CD14-positive monocyte (primary cell): ENCODE data around the gene SNX15. TPM values are rescaled to one million over a fixed set of nuclear protein-coding genes. Genes with fewer than 3 reads are reported as not detected.

Experiments
- DNase-seq, 3 donors: peaks; one replicate each; pipeline ENCODE4 v3.0.0-alpha.2; 2011 to 2022
- H2AFZ ChIP-seq: 2 replicates; pipeline ENCODE4 v1.6.0; 2012; ENCODE audit warnings: mild to moderate bottlenecking, low read depth, low read length, inconsistent platforms; ENCODE audit not compliant: insufficient read depth, poor library complexity, severe bottlenecking
- H3K27ac ChIP-seq, 2 donors: 1 replicate in 1 of 2; 2 replicates in 1 of 2; pipeline ENCODE4 v1.5.1; 2012 to 2013; ENCODE audit warnings: low read length in 2 of 2, control low read depth in 1 of 2, inconsistent platforms in 1 of 2, low read depth in 1 of 2, mild to moderate bottlenecking in 1 of 2
- H3K27me3 ChIP-seq, 2 donors: one replicate each; pipeline versions ENCODE4 v1.6.0 to v1.6.1; 2011 to 2013; ENCODE audit warnings: low read length in 2 of 2; ENCODE audit not compliant: control insufficient read depth in 2 of 2, insufficient read depth in 2 of 2
- H3K36me3 ChIP-seq, 2 donors: replicated peaks in 1 of 2; 1 replicate in 1 of 2; 2 replicates in 1 of 2; pipeline versions ENCODE4 v1.5.1 to v1.6.1; 2012 to 2013; ENCODE audit warnings: low read length in 2 of 2, control low read depth in 1 of 2, inconsistent platforms in 1 of 2, mild to moderate bottlenecking in 1 of 2; ENCODE audit not compliant: insufficient read depth in 2 of 2, control insufficient read depth in 1 of 2
- H3K4me1 ChIP-seq, 2 donors: 1 replicate in 1 of 2; 2 replicates in 1 of 2; pipeline versions ENCODE4 v1.5.1 to v1.6.1; 2012 to 2013; ENCODE audit warnings: low read length in 2 of 2, control low read depth in 1 of 2, inconsistent platforms in 1 of 2, mild to moderate bottlenecking in 1 of 2, moderate library complexity in 1 of 2; ENCODE audit not compliant: insufficient read depth in 2 of 2, control insufficient read depth in 1 of 2
- H3K4me2 ChIP-seq: replicated peaks from 2 replicates; pipeline ENCODE3; 2012; ENCODE audit warnings: low read length, moderate library complexity, mild to moderate bottlenecking; ENCODE audit not compliant: poor library complexity, severe bottlenecking; ENCODE audit errors: extremely low read depth
- H3K4me3 ChIP-seq, 3 experiments: fragments of 200-600 bp in 1 of 3; sonication (generic) in 1 of 3; replicated peaks in 1 of 3; 1 replicate in 2 of 3; 2 replicates in 1 of 3; pipeline ENCODE4 v1.5.1; 2011 to 2013; ENCODE audit warnings: low read length in 3 of 3, mild to moderate bottlenecking in 3 of 3, control low read depth in 2 of 3, low read depth in 2 of 3, inconsistent platforms in 1 of 3, moderate library complexity in 1 of 3
- H3K79me2 ChIP-seq: 2 replicates; pipeline ENCODE4 v1.6.0; 2012; ENCODE audit warnings: mild to moderate bottlenecking, control low read depth, inconsistent platforms, low read length, moderate library complexity; ENCODE audit not compliant: insufficient read depth
- H3K9ac ChIP-seq: 2 replicates; pipeline ENCODE4 v1.6.0; 2017; ENCODE audit warnings: low read length, mild to moderate bottlenecking; ENCODE audit not compliant: insufficient read depth, poor library complexity, severe bottlenecking
- H3K9me3 ChIP-seq, 2 donors: replicated peaks in 1 of 2; 1 replicate in 1 of 2; 2 replicates in 1 of 2; pipeline versions ENCODE4 v1.5.1 to v1.6.1; 2012 to 2013; ENCODE audit warnings: low read length in 2 of 2, control low read depth in 1 of 2; ENCODE audit not compliant: control insufficient read depth in 1 of 2, insufficient read depth in 1 of 2
- H4K20me1 ChIP-seq: 2 replicates; pipeline ENCODE4 v1.6.0; 2012; ENCODE audit warnings: mild to moderate bottlenecking, low read length, control low read depth, moderate library complexity; ENCODE audit not compliant: insufficient read depth
- H3K27ac Mint-ChIP-seq, 7 donors: one replicate each; pipeline ENCODE4 v1.8.0; 2020; ENCODE audit warnings: mild to moderate bottlenecking in 7 of 7, mixed read lengths in 7 of 7, moderate library complexity in 6 of 7, inconsistent platforms in 2 of 7
- H3K27me3 Mint-ChIP-seq, 3 donors: one replicate each; pipeline ENCODE4 v1.8.0; 2021 to 2022; ENCODE audit warnings: low read depth in 3 of 3, mild to moderate bottlenecking in 3 of 3, mixed read lengths in 3 of 3, moderate library complexity in 3 of 3, inconsistent platforms in 1 of 3
- H3K36me3 Mint-ChIP-seq, 2 donors: one replicate each; pipeline ENCODE4 v1.8.0; 2020; ENCODE audit warnings: mixed read lengths in 2 of 2, inconsistent platforms in 1 of 2, mild to moderate bottlenecking in 1 of 2
- H3K4me1 Mint-ChIP-seq: one replicate; pipeline ENCODE4 v1.8.0; 2020; ENCODE audit warnings: mild to moderate bottlenecking, mixed read lengths
- H3K4me3 Mint-ChIP-seq, 2 donors: one replicate each; pipeline ENCODE4 v1.8.0; 2020; ENCODE audit warnings: mild to moderate bottlenecking in 2 of 2, mixed read lengths in 2 of 2, moderate library complexity in 1 of 2
- H3K9me3 Mint-ChIP-seq, 7 donors: one replicate each; pipeline ENCODE4 v1.8.0; 2020 to 2022; ENCODE audit warnings: mixed read lengths in 7 of 7, mild to moderate bottlenecking in 6 of 7, moderate library complexity in 6 of 7, inconsistent platforms in 2 of 7
- WGBS: methylation state at CpG from one replicate; pipeline ENCODE4 v1.1.5; 2013; ENCODE audit warnings: missing lambda C conversion rate; ENCODE audit not compliant: insufficient coverage; 5-methylcytosine and 5-hydroxymethylcytosine counted together
- intact Hi-C, 2 donors: fragments of 100-400 bp; cut with micrococcal nuclease; formaldehyde crosslinking; loops; one replicate each; pipeline versions ENCODE4 v1.15.0 to v1.15.1; 2023
- polyA plus RNA-seq, 3 donors: library from polyadenylated mRNA; depleted of rRNA in 1 of 3; unstranded in 2 of 3; stranded (reverse) in 1 of 3; fragments of 300-500 nt in 2 of 3; fragments of >200 nt in 1 of 3; fragmentation: Illumina TruSeq in 2 of 3; gene quantifications; 1 replicate in 2 of 3; 2 replicates in 1 of 3; pipeline ENCODE4 v1.2.3, GENCODE V29; 2012 to 2021
- TF ChIP-seq, protein P1 (sequence below): fragments of 200-600 bp; IDR thresholded peaks from one replicate; pipeline ENCODE4 v1.8.0; 2022; ENCODE audit warnings: antibody characterized with exemption, mild to moderate bottlenecking

Gene SNX15
- polyA plus RNA-seq, 3 donors = 16.2 to 26.7 (median 17.8) TPM

DNA sequence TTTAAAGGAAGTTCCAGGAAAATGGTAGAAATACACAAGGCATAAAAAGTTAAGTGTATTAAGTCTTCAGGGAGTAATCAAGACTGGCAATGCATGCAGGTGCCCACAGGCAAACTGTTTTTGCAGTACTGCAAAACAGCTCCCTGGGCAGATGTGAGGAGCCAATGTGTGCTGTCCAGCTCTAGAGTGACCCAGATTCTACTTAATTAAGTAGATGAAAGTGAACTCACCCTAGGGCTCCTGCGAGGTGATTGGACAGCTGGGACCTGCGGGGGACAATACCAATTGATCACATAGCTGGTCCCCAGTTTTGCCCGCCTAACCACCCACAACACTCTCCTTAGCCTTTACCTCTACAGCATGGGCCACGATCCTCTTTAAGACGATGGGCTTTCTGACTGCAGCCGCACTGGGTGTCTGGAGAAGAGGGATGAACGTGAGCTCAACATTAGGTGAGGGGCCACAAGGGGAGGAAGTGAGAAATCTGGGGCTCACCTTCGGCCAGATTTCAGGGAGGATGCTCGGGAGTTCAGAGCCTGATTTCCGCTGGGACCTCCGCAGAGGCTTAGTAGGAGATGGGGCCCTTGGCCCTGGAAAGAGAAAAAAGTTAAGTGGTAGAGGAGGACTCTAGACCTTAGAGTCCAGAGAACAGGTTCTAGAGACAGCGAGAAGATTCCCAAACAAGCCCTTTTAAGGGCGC is 56.0 kb downstream of the SNX15 start:
- no peak for DNase-seq
- peak overlapping the region; percentile 98 for H2AFZ ChIP-seq
- peaks cover 0 to 2% (median 0%) of the 10 kb centered on the region in 7 donors for H3K9me3 Mint-ChIP-seq
- 9% methylated on average over 13 of the region's 13 CpGs for WGBS
- H3K4me2 ChIP-seq = peak overlapping the region; percentile 95
- H3K27me3 Mint-ChIP-seq = no peaks in the 10 kb centered on the region
- peaks cover 24 to 32% of the 10 kb centered on the region in 2 donors for H3K36me3 ChIP-seq
- H3K4me3 Mint-ChIP-seq = peak overlapping the region; percentile 88 to 95
- peak overlapping the region; percentile 91 for H3K9ac ChIP-seq
- H3K79me2 ChIP-seq = peaks cover 68% of the 10 kb centered on the region
- no peaks in the 10 kb centered on the region for H3K27me3 ChIP-seq
- peaks cover 46% of the 10 kb centered on the region for H3K4me1 Mint-ChIP-seq
- intact Hi-C loops = loop anchor here in 1 of 2 donors (5.0 kb wide), 2 partner anchors 56 to 71 kb away; partner anchors contain the start of genes ARL2 and SNX15
- peak overlapping the region in 6 of 7 donors; percentile 93 to 98 (median 95) for H3K27ac Mint-ChIP-seq
- H4K20me1 ChIP-seq = no peaks in the 10 kb centered on the region
- H3K4me3 ChIP-seq = peak overlapping the region; percentile 62 to 95 (median 84)
- no peaks in the 10 kb centered on the region for H3K9me3 ChIP-seq
- peaks cover 33 to 43% of the 10 kb centered on the region in 2 donors for H3K4me1 ChIP-seq
- H3K36me3 Mint-ChIP-seq = peaks cover 26 to 50% of the 10 kb centered on the region in 2 donors
- H3K27ac ChIP-seq = peak overlapping the region in 1 of 2 donors; percentile 92
- TF ChIP-seq, protein P1, sequence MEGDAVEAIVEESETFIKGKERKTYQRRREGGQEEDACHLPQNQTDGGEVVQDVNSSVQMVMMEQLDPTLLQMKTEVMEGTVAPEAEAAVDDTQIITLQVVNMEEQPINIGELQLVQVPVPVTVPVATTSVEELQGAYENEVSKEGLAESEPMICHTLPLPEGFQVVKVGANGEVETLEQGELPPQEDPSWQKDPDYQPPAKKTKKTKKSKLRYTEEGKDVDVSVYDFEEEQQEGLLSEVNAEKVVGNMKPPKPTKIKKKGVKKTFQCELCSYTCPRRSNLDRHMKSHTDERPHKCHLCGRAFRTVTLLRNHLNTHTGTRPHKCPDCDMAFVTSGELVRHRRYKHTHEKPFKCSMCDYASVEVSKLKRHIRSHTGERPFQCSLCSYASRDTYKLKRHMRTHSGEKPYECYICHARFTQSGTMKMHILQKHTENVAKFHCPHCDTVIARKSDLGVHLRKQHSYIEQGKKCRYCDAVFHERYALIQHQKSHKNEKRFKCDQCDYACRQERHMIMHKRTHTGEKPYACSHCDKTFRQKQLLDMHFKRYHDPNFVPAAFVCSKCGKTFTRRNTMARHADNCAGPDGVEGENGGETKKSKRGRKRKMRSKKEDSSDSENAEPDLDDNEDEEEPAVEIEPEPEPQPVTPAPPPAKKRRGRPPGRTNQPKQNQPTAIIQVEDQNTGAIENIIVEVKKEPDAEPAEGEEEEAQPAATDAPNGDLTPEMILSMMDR = no peak

DNA sequence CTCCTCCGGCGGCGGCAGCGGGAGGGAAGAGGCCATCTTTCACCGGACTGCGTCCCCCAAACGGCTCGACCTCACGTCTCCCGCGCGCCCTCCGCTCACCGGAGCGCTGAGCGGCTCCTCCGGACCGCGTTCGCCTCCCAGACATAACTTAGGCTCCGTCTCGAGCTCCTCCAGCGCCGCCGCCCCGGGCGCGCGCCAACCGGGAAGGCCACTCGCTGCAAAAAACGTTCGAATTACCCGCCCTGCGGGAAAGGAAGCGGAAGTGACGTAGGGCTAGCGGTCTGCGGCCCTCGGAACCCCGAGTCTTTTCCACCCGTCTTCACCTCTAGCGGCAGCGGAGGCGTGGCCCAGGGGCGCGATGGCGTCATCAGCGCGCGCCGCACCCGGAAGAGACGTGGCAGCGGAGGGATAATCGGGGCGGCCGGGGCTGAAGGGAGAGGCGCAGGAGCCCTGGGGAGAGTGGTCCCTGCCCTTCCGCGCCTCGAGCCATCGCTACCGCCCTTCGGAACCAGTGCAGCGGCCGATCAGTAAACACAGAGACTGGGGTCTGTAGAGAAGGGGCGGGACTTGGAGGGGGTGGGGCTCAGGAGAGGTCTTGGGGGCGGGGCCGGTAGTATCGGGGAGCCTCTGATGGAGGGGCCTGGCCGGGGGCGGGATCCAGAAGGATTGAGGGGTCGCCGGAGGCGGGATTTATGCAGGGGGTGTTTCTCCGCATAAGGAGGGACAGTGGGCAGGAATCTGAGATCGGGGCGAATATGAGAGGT is 56.8 kb downstream of the SNX15 start, which contains the start of the genes CDCA5 and ZFPL1:
CDCA5 (minus strand) TSS at position 207 of the 764 bp plus-strand sequence; CDS start at position 145, 62 bp downstream.
ZFPL1 (plus strand) TSS at position 389 of the 764 bp plus-strand sequence. CDS start 477 bp downstream, outside the sequence.
- peaks cover 34 to 51% of the 10 kb centered on the region in 2 donors for H3K36me3 Mint-ChIP-seq
- Histone ChIP-seq H3K27me3 (no peaks in the 10 kb centered on the region), H4K20me1 (no peaks in the 10 kb centered on the region), H3K4me3 (peak within 1 kb of the TSS; percentile 62 to 95 (median 84)), H3K4me1 (peaks cover 33 to 43% of the 10 kb centered on the region in 2 donors), H3K27ac (peak within 1 kb of the TSS; percentile 73 to 92), H3K79me2 (peaks cover 61% of the 10 kb centered on the region), H3K36me3 (peaks cover 31 to 40% of the 10 kb centered on the region in 2 donors), H3K9me3 (no peaks in the 10 kb centered on the region), H3K9ac (peak within 1 kb of the TSS; percentile 91), H2AFZ (peak within 1 kb of the TSS; percentile 98), H3K4me2 (peak within 1 kb of the TSS; percentile 95)
- H3K9me3 Mint-ChIP-seq = peaks cover 0 to 2% (median 0%) of the 10 kb centered on the region in 7 donors
- H3K27ac Mint-ChIP-seq = peak within 1 kb of the TSS; percentile 93 to 98 (median 95)
- no peaks in the 10 kb centered on the region for H3K27me3 Mint-ChIP-seq
- H3K4me3 Mint-ChIP-seq = peak within 1 kb of the TSS; percentile 88 to 95
- DNase-seq = peak; percentile 95 to 97 (median 96)
- TF ChIP-seq, protein P1 = no peak
- under 1% methylated on average over 65 of the region's 79 CpGs for WGBS
- intact Hi-C loops = loop anchor here (1.0 to 5.0 kb wide), 4 partner anchors 12 to 72 kb away; partner anchors contain the start of genes FAU (in 2 of the 2), MRPL49 (in 2 of the 2), ARL2 (in 1 of the 2) and SNX15 (in 1 of the 2)
- H3K4me1 Mint-ChIP-seq = peaks cover 44% of the 10 kb centered on the region
